ENCODE data around the gene MYO1D. TPM values are rescaled to one million over a fixed set of nuclear protein-coding genes. Genes with fewer than 3 reads are reported as not detected.

The MYO1D gene
- total RNA-seq, 1 experiment from 2014 or later = 40.8 TPM

DNA sequence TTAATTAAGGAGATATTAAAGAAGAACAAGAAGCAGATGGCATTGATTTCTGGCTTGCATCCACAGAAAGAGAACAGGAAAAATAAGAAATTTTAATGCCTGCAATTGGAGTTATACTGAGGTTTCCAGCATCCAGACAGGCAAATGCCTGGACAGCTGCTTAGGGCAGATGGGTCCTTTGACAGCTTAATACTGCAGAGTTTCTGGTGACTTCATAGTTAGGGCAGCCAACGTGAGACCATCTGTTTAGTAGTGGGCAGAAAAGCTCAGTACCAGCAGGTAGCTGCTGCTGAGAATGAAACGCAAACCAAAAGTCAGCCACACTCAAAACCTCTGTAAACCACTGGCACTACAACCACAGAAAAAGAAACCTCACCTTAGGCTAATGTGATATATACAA lies 280.3 kb downstream of the MYO1D start:
- Histone ChIP-seq H3K9me2 (ENCODE audit: insufficient read depth) (no peaks in the 10 kb centered on the region), H3K36me3 (ENCODE audit: low read depth) (no peaks in the 10 kb centered on the region), H3K4me1 (replicated peaks; ENCODE audit: insufficient read depth) (no peaks in the 10 kb centered on the region), H3F3A (ENCODE audit: insufficient read depth, low read depth) (no peaks in the 10 kb centered on the region), H3K27me3 (ENCODE audit: insufficient read depth, low read depth) (no peaks in the 10 kb centered on the region), H3K4me2 (no peak overlapping the region), H2AFZ (no peak overlapping the region), H4K20me1 (ENCODE audit: insufficient read depth) (no peaks in the 10 kb centered on the region), H3K4me3 (no peak overlapping the region), H3K9me3 (ENCODE audit: insufficient read depth, low read depth) (no peaks in the 10 kb centered on the region), H3K27ac (no peak overlapping the region), H3K79me2 (ENCODE audit: low read depth) (no peaks in the 10 kb centered on the region)
- ChIA-PET CTCF (no interaction called here), POLR2A (ENCODE audit: unreplicated experiment) (no interaction called here)
- intact Hi-C loops (cut with micrococcal nuclease; ENCODE audit: unreplicated experiment) = no loop called here
- TF ChIP-seq, protein P1, sequence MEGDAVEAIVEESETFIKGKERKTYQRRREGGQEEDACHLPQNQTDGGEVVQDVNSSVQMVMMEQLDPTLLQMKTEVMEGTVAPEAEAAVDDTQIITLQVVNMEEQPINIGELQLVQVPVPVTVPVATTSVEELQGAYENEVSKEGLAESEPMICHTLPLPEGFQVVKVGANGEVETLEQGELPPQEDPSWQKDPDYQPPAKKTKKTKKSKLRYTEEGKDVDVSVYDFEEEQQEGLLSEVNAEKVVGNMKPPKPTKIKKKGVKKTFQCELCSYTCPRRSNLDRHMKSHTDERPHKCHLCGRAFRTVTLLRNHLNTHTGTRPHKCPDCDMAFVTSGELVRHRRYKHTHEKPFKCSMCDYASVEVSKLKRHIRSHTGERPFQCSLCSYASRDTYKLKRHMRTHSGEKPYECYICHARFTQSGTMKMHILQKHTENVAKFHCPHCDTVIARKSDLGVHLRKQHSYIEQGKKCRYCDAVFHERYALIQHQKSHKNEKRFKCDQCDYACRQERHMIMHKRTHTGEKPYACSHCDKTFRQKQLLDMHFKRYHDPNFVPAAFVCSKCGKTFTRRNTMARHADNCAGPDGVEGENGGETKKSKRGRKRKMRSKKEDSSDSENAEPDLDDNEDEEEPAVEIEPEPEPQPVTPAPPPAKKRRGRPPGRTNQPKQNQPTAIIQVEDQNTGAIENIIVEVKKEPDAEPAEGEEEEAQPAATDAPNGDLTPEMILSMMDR (conservative IDR thresholded peaks at IDR 0.05) = no peak
- TF ChIP-seq EZH2 (IDR thresholded peaks at IDR 0.05; ENCODE audit: low read depth) = no peak
- no TSS peak for BruUV-seq (replicated peaks)
- DNase-seq = no peak

DNA sequence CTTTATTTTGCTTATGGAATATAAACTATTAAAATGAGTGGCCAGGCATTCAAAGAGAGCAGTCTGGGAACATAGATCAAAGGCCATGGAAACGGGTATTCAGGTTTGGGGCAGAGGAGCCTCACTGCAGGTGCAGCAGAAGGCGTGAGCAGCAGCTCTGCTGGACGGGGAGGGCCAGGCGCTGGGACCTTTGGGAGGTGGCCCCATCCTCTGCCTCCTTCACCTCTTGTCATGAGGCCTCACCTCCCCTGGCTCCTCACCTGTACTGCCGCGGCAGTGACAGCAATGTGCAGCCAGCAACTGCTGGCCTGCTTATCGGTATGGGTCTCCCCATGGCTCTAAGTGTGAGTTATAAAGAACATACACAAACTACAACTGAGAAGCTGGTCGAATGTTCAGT lies 280.7 kb downstream of the MYO1D start:
- H3K36me3 ChIP-seq (ENCODE audit: low read depth) = no peaks in the 10 kb centered on the region
- H3K9me2 ChIP-seq (ENCODE audit: insufficient read depth) = no peaks in the 10 kb centered on the region
- no peaks in the 10 kb centered on the region for H3K27me3 ChIP-seq (ENCODE audit: insufficient read depth, low read depth)
- no peaks in the 10 kb centered on the region for H3K79me2 ChIP-seq (ENCODE audit: low read depth)
- H2AFZ ChIP-seq = no peak overlapping the region
- H3F3A ChIP-seq (ENCODE audit: insufficient read depth, low read depth) = no peaks in the 10 kb centered on the region
- H3K9me3 ChIP-seq (ENCODE audit: insufficient read depth, low read depth) = no peaks in the 10 kb centered on the region
- H3K4me1 ChIP-seq (replicated peaks; ENCODE audit: insufficient read depth) = no peaks in the 10 kb centered on the region
- H4K20me1 ChIP-seq (ENCODE audit: insufficient read depth) = no peaks in the 10 kb centered on the region
- POLR2A ChIA-PET (ENCODE audit: unreplicated experiment) = no interaction called here
- TF ChIP-seq, protein P1 (conservative IDR thresholded peaks at IDR 0.05) = no peak
- no peak for TF ChIP-seq EZH2 (IDR thresholded peaks at IDR 0.05; ENCODE audit: low read depth)
- no peak overlapping the region for H3K27ac ChIP-seq
- BruUV-seq (replicated peaks) = no TSS peak
- H3K4me2 ChIP-seq = no peak overlapping the region
- intact Hi-C loops (cut with micrococcal nuclease; ENCODE audit: unreplicated experiment) = no loop called here
- DNase-seq = no peak
- no peak overlapping the region for H3K4me3 ChIP-seq
- CTCF ChIA-PET = no interaction called here

DNA sequence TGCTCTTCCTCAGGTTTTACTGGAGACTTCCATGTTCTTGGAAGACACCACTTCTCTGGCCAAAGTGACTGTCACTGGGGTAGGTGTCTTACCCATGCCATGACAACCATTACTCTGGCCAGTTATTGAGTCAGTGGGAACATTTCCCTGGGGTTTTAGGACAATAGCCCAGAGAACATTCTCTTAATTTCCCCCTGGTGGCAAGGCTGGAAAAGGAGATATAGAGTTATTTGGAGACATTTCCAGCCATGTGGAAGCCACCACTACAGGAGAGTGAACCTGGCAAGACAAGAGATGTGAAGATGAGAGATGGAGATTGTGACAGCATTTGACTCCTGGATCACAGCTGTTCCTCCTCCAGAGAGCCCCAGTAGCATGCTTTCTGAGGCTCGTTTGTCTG lies 283.9 kb downstream of the MYO1D start:
- H3K27ac ChIP-seq = no peak overlapping the region
- H4K20me1 ChIP-seq (ENCODE audit: insufficient read depth) = no peaks in the 10 kb centered on the region
- no peak overlapping the region for H2AFZ ChIP-seq
- no peaks in the 10 kb centered on the region for H3F3A ChIP-seq (ENCODE audit: insufficient read depth, low read depth)
- no peaks in the 10 kb centered on the region for H3K27me3 ChIP-seq (ENCODE audit: insufficient read depth, low read depth)
- no peak overlapping the region for H3K4me2 ChIP-seq
- H3K36me3 ChIP-seq (ENCODE audit: low read depth) = no peaks in the 10 kb centered on the region
- CTCF ChIA-PET = no interaction called here
- H3K79me2 ChIP-seq (ENCODE audit: low read depth) = no peaks in the 10 kb centered on the region
- POLR2A ChIA-PET (ENCODE audit: unreplicated experiment) = no interaction called here
- no peaks in the 10 kb centered on the region for H3K4me1 ChIP-seq (replicated peaks; ENCODE audit: insufficient read depth)
- no peaks in the 10 kb centered on the region for H3K9me3 ChIP-seq (ENCODE audit: insufficient read depth, low read depth)
- TF ChIP-seq, protein P1 (conservative IDR thresholded peaks at IDR 0.05) = no peak; the same call in 1 of the 2 replicates
- no peak for TF ChIP-seq EZH2 (IDR thresholded peaks at IDR 0.05; ENCODE audit: low read depth)
- H3K4me3 ChIP-seq = no peak overlapping the region
- no peak for DNase-seq
- H3K9me2 ChIP-seq (ENCODE audit: insufficient read depth) = no peaks in the 10 kb centered on the region
- intact Hi-C loops (cut with micrococcal nuclease; ENCODE audit: unreplicated experiment) = no loop called here
- no TSS peak for BruUV-seq (replicated peaks)
